Measurements from ENCODE around the gene POLH. TPM values are rescaled to one million over a fixed set of nuclear protein-coding genes. Genes with fewer than 3 reads are reported as not detected.

The POLH gene
- total and polyA plus RNA-seq, 9 of the 15 experiments (the other 6 are each of a cell fraction or from before 2014, with no cell fraction given): 5.8 to 31.6 (median 20.6) TPM

- TF ChIP-seq ZNF395 (CRISPR knock-in tag; IDR thresholded peaks at IDR 0.05): no peak
- no peak for TF ChIP-seq POLR3G (IDR thresholded peaks at IDR 0.05; ENCODE audit: extremely low read depth, insufficient read length, insufficient replicate concordance)
- peak; percentile 81; the same call in 1 of the 2 replicates for TF ChIP-seq ZNF197 (CRISPR knock-in tag; IDR thresholded peaks at IDR 0.05; ENCODE audit: low read depth)
- peak; percentile 60 for TF ChIP-seq KLF16 (IDR thresholded peaks at IDR 0.05)
- no peak for TF ChIP-seq CEBPB (tag; IDR thresholded peaks at IDR 0.05)
- TF ChIP-seq SAFB (IDR thresholded peaks at IDR 0.05; ENCODE audit: borderline replicate concordance, low read depth, low read length): no peak
- peak; percentile 98 for TF ChIP-seq HDAC2 (IDR thresholded peaks at IDR 0.05)
- 0 out of 2 replicates have a peak, but pooled peaks have one; percentile 32 for TF ChIP-seq ZNF3 (CRISPR knock-in tag; IDR thresholded peaks at IDR 0.05)
- peak; percentile 83 for TF ChIP-seq MECOM (CRISPR knock-in tag; IDR thresholded peaks at IDR 0.05)
- TF ChIP-seq ZNF140 (CRISPR knock-in tag; IDR thresholded peaks at IDR 0.05): no peak
- peak; percentile 64 for TF ChIP-seq JUND (IDR thresholded peaks at IDR 0.05; ENCODE audit: borderline replicate concordance, low read depth, low read length)
- peak; percentile 50; the same call in 2 of the 3 replicates for TF ChIP-seq JUND (tag; IDR thresholded peaks at IDR 0.05; ENCODE audit: borderline replicate concordance, low read depth, low read length)
- peak; percentile 92 for TF ChIP-seq L3MBTL2 (IDR thresholded peaks at IDR 0.05)
- peak; percentile 67; the same call in 1 of the 2 replicates for TF ChIP-seq ZNF740 (CRISPR knock-in tag; IDR thresholded peaks at IDR 0.05)
- peak in 1 of 2 experiments; percentile 81; a peak in 1 of 4 replicates for TF ChIP-seq ZNF740 (tag; IDR thresholded peaks at IDR 0.05)
- TF ChIP-seq DEAF1 (CRISPR knock-in tag; IDR thresholded peaks at IDR 0.05): no peak
- no peak for TF ChIP-seq SMC3 (conservative IDR thresholded peaks at IDR 0.05; ENCODE audit: insufficient read depth, low read depth, low read length)
- TF ChIP-seq POLR2AphosphoS5 (IDR thresholded peaks at IDR 0.05; ENCODE audit: control insufficient read depth, insufficient read depth, low read depth, low read length): peak; percentile 97
- TF ChIP-seq NEUROD1 (IDR thresholded peaks at IDR 0.05; ENCODE audit: borderline replicate concordance, low read depth, low read length, partially characterized antibody): peak; percentile 52
- no peak for TF ChIP-seq PBX2 (CRISPR knock-in tag; IDR thresholded peaks at IDR 0.05; ENCODE audit: low read depth)
- TF ChIP-seq PBX2 (tag; conservative IDR thresholded peaks at IDR 0.05; ENCODE audit: low read depth): no peak
These were observed 59.7 kb downstream of the POLH start, which contains the start of gene MAD2L1BP (continued) for GRCh38 chr6:43635387-43636307.
